GM19372 (cell line): ENCODE results near the gene HAT1.

Experiments used
- ATAC-seq: cut with Tn5 transposase; IDR thresholded peaks from one replicate; pipeline ENCODE4 v1.9.1; 2021; ENCODE audit warnings: mild to moderate bottlenecking, low read depth, moderate library complexity; ENCODE audit not compliant: unreplicated experiment

Gene HAT1

DNA sequence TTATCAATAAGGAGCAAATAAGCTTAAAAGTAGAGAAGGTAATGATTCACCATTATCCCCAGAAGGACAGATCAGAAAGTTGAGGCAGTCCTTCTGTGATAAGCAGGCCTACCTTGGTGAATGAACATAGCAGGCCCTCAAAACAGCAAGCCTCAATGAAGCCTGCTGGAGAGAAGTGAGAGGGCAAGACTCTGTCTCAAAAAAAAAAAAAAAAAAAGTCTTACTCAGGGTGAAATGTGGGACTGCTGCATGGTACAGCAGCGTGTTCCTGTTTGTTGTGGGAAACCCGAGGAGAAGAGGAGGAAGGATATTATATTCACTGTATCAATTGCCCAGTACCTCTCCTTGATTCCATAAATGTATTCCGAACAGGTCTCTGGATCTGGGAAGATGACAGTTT, 8.7 kb upstream of the HAT1 start:
- no peak for ATAC-seq

DNA sequence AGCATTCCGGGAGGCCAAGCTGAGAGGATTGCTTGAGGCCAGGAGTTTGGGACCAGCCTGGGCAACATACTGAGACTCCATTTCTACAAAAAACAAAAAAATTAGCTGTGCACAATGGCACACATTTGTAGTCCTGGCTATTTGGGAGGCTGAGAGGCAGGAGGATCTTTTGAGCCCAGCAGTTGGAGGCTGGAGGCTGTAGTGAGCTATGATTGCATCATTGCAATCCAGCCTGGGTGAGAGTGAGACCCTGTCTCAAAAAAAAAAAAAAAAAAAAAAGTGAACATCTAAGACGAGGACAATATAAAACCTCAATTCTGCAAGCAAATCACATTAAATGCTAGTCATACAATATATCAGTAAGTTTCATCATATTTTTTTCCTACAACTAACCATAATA, 2.8 kb upstream of the HAT1 start:
- no peak for ATAC-seq

GRCh38 chr2:171921970-171922229, 361 bp upstream of the HAT1 start:
- ATAC-seq = no peak

GRCh38 chr2:171923206-171923605, 945 bp downstream of the HAT1 start:
- ATAC-seq = no peak

DNA sequence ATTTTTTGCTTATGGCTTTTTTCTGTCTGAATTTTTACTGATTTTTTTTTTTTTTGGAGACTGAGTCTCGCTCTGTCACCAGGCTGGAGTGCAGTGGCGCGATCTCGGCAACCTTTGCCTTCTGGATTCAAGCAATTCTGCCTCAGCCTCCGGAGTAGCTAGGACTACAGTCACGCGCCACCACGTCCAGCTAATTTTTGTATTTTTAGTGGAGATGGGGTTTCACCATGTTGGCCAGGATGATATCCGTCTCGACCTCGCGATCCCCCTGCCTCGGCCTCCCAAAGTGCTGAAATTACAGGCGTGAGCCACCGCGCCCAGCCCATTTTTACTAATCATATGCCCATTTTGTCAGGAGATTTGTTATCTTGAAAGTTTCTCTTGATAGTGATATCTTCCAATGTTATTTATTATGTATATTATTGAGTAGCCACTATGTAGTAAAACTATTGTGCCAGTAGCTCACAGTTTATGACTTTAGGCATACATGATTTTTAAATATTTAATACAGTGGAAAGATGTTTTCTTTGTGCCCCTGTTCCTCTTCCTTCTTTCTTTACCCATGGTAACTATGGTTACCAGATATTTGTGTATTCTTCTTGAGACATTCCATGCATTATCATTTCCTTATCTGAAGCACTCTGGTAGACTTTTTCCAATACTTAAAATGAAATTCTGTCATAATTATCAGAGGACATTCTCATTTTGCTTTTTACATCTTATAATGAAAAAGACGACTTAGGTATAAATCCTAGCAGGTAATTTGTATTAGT, 2.1 kb downstream of the HAT1 start:
- ATAC-seq = no peak

DNA sequence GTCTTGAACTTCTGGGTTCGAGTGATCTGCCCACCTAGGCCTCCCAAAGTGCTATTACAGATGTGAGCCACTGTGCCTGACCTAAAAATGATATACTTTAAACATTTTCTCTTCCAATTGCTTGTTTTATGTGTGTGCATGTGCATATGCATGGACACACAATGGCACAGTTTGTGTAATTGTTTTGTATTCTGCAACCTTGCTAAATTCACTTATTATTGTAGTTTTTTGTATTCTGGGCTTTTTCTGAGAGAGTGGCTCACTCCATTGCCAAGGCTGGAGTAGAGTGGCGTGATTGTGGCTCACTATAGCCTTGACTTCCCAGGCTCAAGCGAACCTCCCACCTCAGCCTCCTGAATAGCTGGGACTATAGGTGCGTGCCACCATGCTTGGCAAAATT, 8.1 kb downstream of the HAT1 start:
- ATAC-seq = no peak

DNA sequence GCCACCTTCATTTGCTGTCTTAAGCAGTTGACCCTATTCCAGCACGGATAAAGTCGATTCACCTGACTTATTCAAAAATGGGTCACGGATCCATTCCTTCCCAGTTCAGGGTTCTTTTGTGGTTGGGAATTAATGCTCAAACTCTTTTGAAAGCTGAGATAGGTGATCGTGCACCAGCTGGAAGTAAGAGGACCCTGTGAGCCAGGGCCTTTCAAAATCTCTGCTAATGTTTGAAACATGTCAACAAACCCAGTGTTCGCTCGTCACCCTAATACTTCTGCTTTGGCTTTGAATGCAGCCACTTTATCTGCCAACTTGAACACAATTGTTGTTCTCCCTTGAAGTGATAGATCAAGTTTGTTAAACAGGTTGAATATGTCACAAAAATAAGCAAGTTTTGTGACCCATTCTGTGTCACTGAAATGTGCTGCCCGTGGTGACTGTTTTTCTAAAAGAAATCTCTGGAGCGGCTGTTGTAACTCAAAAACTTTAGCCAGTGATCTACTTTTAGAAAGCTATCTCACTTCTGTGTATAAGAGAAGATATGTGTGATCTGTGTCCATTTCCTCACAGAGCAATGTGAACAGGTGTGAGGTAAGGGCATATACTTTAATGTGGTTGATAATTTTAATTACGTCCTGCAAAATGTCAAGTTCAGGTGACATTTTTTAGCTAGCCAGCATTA, 16.9 kb downstream of the HAT1 start:
- ATAC-seq = no peak

DNA sequence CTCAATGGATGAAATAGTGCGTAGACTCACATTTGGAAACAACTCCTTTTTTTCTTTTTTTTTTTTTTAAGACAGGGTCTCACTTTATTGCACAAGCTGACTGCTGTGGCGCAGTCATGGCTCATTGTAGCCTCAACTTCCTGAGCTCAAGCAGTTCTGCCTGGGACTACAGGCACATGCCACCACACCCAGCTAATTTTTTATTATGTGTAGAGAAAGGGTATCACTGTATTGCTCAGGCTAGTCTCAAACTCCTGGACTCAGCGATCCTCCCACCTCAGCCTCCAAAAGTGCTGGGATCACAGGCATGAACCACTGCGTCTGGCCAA, 17.4 kb downstream of the HAT1 start:
- no peak for ATAC-seq

DNA sequence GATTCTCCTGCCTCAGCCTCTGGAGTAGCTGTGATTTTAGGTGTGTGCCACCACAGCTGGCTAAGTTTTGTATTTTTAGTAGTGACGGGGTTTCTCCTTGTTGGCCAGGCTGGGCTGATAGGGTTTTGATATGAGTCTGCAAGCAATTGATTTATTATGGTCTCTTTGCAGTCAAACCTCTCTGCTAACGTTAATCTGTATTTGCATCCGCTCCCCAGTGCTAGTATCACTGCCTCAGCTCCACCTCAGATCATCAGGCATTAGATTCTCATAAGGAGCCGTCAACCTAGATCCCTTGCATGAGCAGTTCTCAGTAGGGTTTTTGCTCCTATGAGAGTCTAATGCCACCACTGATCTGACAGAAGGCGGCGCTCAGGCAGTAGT, 19.0 kb downstream of the HAT1 start:
- no peak for ATAC-seq

- ATAC-seq = no peak
Measured at GRCh38 chr2:171943869-171944268, 21.6 kb downstream of the HAT1 start.

GRCh38 chr2:171952276-171952675, 30.0 kb downstream of the HAT1 start:
- ATAC-seq = no peak

DNA sequence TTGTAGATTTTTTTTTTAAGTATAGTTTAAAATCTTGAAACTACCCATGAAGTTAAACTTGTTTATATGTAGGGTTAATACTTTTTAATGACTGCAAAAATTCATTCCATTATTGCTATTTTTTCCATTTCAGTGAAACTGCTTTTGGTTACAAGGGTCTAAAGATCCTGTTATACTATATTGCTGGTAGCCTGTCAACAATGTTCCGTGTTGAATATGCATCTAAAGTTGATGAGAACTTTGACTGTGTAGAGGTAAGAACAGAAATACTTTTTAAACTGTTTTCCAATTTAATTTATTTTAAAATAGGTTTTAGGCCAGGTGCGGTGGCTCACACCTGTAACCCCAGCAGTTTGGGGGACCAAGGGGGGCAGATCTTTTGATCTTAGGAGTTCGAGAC, 30.5 kb downstream of the HAT1 start:
- ATAC-seq = no peak

DNA sequence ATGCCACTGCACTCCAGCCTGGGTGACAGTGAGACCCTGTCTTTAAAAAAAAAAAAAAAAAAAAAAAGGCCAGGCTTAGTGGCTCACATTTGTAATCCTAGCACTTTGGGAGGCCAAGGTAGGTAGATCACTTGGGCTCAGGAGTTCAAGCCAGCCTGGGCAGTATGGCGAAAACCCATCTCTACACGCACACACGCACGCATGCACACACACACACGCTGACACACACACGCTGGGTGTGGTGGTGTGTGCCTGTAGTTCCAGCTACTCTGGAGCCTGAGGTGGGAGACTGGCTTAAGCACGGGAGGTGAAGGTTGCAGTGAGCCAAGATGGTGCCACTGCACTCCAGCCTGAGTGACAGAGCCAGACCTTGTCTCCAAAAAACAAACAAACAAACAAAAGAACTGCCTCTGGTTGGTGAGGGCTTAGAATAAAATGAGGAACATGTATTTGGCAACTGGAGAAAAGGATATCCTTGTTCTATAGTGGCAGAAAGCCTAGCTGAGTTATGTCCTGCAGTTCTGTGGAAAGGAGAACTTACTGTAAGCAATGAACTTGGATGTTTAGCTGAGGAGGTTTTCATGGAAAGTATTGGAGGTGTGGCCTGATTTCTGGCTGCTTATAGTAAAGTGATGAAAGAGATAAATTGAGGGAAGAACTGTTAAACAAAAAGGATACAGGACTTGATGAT, 34.0 kb downstream of the HAT1 start:
- ATAC-seq = no peak

- ATAC-seq = no peak
Measured at GRCh38 chr2:171957061-171957460, 34.8 kb downstream of the HAT1 start.

- ATAC-seq = no peak
Measured at GRCh38 chr2:171958475-171958874, 36.2 kb downstream of the HAT1 start.

GRCh38 chr2:171959998-171960397, 37.7 kb downstream of the HAT1 start:
- ATAC-seq = no peak

- no peak for ATAC-seq
Measured at GRCh38 chr2:171960570-171960969, 38.3 kb downstream of the HAT1 start.

DNA sequence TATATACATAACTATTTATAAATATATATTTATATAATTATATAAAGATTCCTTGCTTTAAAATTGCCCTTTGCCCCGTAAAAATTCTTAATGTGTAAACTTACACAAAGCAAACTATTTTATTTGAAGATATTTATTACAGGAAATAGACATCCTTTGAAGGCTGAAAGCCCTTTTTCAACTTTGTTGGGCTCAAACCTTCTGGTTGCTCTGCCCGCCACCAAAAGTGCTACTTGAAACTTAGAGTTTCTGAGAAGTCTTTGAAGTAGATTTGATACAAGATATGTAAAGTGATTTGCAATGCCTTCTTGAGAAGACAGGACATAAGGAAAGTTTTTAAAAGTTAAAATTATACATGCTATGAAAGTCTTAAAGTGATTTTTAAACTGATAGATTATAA, 40.9 kb downstream of the HAT1 start:
- ATAC-seq = no peak

DNA sequence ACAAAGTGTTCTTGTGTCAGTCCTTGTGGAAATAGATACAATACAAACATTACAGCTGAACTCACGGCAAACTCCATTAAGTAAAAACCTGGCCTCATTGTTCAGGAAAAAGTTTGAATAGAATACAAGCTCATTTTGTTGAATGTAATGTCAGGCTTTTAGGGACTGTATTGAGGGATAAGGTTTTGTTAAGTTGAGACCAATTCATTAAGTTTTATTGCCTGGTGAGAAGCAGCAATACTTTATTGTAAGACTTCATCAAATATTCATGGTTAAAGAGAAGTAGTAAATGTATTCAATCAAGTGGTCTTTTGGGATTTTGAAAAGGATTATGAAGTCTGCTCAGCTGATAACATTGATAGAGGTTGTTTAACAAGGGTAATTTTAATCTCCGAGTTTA, 42.0 kb downstream of the HAT1 start:
- ATAC-seq = no peak

- ATAC-seq = no peak
Measured at GRCh38 chr2:171965238-171965637, 43.0 kb downstream of the HAT1 start.

- ATAC-seq = no peak
Measured at GRCh38 chr2:171965661-171966060, 43.4 kb downstream of the HAT1 start.

- ATAC-seq = no peak
Measured at GRCh38 chr2:171966235-171966634, 44.0 kb downstream of the HAT1 start.
